ENCODE results near the gene PYGB.

The PYGB gene

GRCh38 chr20:25269057-25269832 lies 21.4 kb downstream of the PYGB start:
- ChIA-PET POLR2A (ENCODE audit: low non-redundant PET) (no interaction called here), CTCF (interaction anchor here (0.6 to 0.7 kb wide), 2 partner anchors 309 to 464 kb away, joined by 3 read pairs; no protein-coding TSS in a partner anchor)
- peak overlapping the region; percentile 2; the same call in 1 of the 2 replicates for H3K27ac ChIP-seq
- no peak for TF ChIP-seq CTCF (conservative IDR thresholded peaks at IDR 0.05; ENCODE audit: low read depth)
- DNase-seq (ENCODE audit: low spot score) = no peak

GRCh38 chr20:25269833-25270170 lies 21.9 kb downstream of the PYGB start:
- ChIA-PET CTCF (no interaction called here), POLR2A (ENCODE audit: low non-redundant PET) (no interaction called here)
- peak overlapping the region; percentile 2; the same call in 1 of the 2 replicates for H3K27ac ChIP-seq
- TF ChIP-seq CTCF (conservative IDR thresholded peaks at IDR 0.05; ENCODE audit: low read depth) = no peak
- DNase-seq (ENCODE audit: low spot score) = no peak

GRCh38 chr20:25270829-25271251 lies 23.0 kb downstream of the PYGB start:
- POLR2A ChIA-PET (ENCODE audit: low non-redundant PET) = no interaction called here
- H3K27ac ChIP-seq = no peak overlapping the region
- CTCF ChIA-PET = interaction anchor here (0.5 kb wide), 1 partner anchor 17 kb away, joined by 3 read pairs; no protein-coding TSS in a partner anchor
- no peak for TF ChIP-seq CTCF (conservative IDR thresholded peaks at IDR 0.05; ENCODE audit: low read depth)
- DNase-seq (ENCODE audit: low spot score) = no peak

GRCh38 chr20:25271486-25272222 lies 23.8 kb downstream of the PYGB start:
- H3K27ac ChIP-seq = peak overlapping the region; percentile 7
- CTCF ChIA-PET = no interaction called here
- POLR2A ChIA-PET (ENCODE audit: low non-redundant PET) = no interaction called here
- no peak for TF ChIP-seq CTCF (conservative IDR thresholded peaks at IDR 0.05; ENCODE audit: low read depth)
- no peak for DNase-seq (ENCODE audit: low spot score)

- peak overlapping the region; percentile 44; the same call in 1 of the 2 replicates for H3K27ac ChIP-seq
- CTCF ChIA-PET = no interaction called here
- DNase-seq (ENCODE audit: low spot score) = no peak
- POLR2A ChIA-PET (ENCODE audit: low non-redundant PET) = no interaction called here
- TF ChIP-seq CTCF (conservative IDR thresholded peaks at IDR 0.05; ENCODE audit: low read depth) = no peak
Measured at GRCh38 chr20:25272223-25273000, 24.5 kb downstream of the PYGB start.

- CTCF ChIA-PET = no interaction called here
- peak overlapping the region; percentile 44 for H3K27ac ChIP-seq
- no peak for TF ChIP-seq CTCF (conservative IDR thresholded peaks at IDR 0.05; ENCODE audit: low read depth)
- DNase-seq (ENCODE audit: low spot score) = no peak
- POLR2A ChIA-PET (ENCODE audit: low non-redundant PET) = no interaction called here
Measured at GRCh38 chr20:25273046-25273445, 25.2 kb downstream of the PYGB start.
